Stimulated activated CD8-positive, alpha-beta memory T cell treated with anti-CD3 and anti-CD28 coated beads, Interleukin-15, amount 100 ng/mL, for 4 hours (primary cell): Measurements from ENCODE around the gene SLC2A5.

Source experiments
- DNase-seq, 2 donors: peaks; one replicate each; pipeline ENCODE4 v3.0.0-alpha.2; 2020; ENCODE audit warnings: low read depth in 2 of 2

Gene SLC2A5

DNA sequence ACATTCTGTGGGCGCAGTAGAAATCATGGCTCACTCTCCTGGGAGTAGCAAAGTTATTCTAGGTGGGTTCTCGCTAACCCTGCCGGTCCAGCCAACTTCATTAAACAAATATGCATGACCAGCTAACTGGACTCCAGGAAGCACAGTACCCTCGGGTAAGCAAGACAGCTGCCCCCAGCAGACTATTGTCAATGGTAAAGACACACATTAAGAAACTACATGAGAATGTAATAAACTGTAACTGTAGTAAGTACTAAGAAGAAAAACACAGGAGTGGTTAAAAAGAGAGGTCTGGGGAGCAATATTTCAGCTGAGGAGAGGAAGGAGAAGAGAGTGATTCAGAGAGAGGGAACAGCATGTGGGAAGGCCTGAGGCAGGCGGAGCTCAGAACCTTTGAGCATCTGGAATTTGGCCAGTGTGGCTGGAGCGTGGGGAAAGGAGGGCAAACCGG lies 7.4 kb downstream of the SLC2A5 start:
- no peak for DNase-seq

DNA sequence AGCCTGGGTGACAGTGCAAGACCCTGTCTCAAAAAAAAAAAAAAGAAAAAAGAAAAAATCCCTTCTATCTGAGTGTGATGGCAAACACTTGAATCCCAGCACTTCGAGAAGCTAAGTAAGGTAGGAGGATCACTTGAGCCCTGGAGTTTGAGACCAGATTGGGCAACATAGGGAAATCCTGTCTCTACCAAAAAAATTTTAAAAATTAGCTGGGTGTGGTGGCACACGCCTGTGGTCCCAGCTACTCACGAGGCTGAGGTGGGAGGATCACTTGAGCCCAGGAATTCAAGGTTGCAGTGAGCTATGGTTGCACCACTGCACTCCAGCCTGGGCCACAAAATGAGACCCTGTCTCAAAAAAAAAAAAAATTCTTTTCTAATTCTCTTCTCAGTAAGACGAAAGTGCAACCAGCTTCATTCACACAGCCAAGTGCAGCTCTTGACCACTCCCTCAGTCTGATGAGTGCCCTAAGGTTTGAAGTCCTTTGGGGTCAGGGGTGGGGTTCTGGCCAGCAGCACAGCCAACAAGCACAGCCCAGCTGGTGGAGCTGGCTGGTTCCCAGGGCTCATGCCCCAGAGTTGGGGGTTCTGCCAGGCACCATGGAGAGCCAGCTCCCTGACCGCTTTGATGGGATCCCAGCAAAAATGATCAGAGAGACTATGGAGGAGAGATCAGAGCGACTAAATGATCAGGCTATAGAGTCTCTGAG lies 8.0 kb downstream of the SLC2A5 start:
- no peak for DNase-seq

DNA sequence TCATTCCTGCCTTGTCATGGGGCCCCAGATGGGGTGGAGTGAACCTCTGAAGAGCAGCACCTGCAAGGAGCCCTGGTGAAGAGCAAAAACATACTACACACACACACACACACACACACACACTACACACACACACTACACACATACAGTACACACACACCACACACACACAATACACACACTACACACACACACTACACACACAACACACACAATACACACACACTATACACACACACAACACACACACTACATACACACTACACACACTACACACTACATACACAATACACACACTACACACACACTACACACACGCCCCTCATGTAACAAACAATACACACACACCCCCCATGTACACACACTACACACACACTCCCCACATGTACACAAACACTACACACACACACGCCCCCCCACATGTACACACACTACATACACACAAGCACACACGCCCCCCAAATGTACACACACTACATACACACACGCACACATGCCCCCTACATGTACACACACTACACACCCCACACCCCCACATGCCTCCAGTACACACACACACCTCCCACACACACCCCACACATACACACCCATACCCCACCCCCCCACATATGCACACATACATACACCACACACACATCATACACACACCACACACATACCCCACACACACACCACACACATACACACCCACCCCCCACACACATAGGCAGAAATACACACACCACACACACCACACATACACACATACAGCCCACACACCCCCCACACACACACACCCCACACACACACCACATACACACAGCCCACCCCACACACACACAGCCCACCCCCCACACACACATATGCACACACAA lies 9.3 kb downstream of the SLC2A5 start:
- no peak for DNase-seq

DNA sequence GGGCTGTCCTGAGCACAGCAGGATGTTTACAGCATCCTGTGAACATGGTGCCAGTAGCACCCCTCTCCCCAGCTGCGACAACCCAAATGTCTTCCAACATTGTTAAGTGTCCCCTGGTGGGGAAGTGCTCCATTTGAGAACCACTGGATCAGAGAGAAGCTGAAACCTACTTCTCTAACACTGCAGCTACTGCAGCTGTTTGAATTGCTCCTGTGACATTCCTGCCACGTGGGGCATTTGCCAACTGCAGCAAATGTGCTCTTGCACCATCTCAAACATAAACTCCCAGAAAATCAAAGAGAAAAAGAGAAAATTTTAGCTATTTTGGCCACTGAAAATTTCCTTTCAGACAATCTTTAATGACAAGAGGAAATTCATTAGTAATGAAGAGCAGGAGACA lies 11.0 kb downstream of the SLC2A5 start:
- no peak for DNase-seq

DNA sequence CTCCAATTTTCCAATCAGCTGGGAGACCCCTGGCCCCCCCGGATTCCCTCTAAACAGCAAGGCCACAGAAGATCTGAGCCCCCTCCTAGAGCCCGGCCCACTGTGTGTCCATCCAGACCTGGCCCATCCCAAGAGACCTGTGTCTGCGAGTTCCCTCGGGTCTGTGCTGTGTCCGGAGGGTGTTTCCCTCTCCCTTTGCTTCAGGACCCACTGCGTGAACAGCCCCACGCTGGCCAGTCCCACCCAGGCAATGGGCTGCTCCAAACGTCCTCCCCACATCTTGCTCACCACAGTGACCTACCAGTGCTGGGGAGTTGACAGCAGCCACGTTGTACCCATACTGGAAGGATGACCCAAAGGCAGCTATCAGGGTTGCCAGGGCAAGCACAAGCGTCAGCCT lies 11.6 kb downstream of the SLC2A5 start:
- no peak for DNase-seq

DNA sequence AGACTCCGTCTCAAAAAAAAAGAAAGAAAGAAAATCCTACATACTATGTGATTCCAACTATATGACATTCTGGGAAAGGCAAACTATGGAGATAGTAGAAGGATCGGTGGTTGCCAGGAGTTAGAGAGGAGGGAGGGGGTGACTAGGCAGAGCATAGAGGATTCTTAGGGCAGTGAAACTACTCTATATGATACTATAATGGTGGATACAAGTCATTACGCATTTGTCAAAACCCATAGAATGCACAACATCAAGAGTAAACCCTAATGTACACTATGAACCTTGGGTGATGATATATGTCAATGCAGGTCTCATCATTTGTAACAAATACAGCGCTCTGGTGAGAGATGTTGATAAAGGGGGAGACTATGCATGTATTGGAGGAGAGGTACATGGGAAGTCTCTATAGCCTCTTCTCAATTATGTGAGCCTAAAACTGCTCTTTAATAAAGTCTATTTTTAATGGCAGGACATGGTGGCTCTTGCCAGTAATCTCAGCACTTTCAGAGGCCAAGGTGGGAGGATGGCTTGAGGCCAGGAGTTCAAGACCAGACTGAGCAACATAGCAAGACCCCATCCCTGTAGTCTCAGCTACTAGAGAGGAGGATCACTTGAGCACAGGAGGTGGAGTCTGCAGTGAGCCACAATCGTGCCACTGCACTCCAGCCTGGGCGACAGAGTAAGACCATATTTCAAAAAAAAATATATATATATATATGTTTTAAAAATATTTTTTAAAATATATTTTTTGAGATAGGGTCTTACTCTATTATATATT lies 17.0 kb downstream of the SLC2A5 start:
- no peak for DNase-seq

DNA sequence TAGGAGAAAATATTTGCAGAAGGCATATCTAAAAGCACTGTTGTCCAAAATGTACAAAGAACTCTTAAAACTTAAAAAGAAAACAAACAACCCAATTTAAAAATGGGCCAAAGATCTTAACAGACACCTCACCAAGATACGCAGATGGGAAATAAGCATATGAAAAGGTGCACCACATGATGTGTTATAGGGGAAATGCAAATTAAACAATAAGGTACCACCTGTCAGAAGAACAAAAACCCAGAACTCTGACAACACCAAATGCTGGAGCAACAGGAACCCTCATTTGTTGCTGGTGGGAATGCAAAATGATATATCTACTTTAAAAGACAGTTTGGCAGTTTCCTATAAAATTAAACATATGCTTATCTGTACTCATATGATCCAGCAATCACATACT lies 18.1 kb downstream of the SLC2A5 start:
- DNase-seq = no peak

DNA sequence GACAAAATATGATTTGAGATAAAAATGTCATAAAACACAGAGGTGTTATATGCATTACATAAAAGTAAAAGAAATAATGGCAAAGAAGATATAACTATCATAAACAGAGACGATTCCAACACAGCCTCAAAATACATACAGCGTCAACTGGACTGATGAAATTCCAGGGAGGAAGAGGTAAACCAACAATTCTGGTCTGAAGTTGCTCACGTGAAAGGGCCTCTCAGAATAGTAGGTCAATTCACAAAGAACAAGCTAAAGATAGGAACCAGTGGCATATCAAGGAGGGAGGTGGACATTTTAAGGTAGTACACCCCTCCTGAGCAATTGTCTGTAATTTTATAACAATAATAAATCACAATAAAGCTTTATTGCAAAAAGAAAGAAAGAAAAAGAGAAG lies 18.6 kb downstream of the SLC2A5 start:
- no peak for DNase-seq

DNA sequence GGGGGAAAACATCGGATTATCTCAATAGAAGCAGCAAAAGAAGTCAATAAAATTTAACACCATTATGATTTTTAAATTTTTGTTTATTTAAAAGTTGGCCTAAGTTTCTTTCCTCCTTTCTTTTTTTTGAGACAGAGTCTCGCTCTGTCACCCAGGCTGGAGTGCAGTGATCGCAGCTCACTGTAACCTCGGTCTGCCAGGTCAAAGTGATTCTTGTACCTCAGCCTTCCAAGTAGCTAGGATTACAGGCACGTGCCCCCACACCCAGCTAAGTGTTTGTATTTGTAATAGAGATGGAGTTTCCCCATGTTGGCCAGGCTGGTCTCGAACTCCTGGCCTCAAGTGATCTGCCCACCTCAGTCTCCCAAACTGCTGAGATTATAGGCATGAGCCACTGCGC lies 20.9 kb downstream of the SLC2A5 start:
- DNase-seq = no peak

DNA sequence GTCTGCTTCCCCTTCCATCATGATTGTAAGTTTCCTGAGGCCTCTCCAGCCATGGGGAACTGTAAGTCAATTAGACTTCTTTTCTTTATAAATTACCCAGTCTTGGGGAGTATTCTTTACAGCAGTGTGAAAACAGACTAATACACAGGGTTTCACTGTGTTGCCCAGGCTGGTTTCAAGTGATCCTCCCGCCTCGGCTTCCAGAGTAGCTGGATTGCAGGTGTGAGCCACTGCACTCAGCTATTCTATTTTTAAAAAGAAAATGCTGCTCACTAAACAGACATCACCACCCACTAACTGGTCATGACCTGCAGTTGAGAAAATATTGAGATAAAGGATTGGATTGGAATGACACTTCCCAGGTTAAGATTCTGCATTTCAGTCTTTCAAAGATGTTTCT lies 22.4 kb downstream of the SLC2A5 start:
- no peak for DNase-seq

DNA sequence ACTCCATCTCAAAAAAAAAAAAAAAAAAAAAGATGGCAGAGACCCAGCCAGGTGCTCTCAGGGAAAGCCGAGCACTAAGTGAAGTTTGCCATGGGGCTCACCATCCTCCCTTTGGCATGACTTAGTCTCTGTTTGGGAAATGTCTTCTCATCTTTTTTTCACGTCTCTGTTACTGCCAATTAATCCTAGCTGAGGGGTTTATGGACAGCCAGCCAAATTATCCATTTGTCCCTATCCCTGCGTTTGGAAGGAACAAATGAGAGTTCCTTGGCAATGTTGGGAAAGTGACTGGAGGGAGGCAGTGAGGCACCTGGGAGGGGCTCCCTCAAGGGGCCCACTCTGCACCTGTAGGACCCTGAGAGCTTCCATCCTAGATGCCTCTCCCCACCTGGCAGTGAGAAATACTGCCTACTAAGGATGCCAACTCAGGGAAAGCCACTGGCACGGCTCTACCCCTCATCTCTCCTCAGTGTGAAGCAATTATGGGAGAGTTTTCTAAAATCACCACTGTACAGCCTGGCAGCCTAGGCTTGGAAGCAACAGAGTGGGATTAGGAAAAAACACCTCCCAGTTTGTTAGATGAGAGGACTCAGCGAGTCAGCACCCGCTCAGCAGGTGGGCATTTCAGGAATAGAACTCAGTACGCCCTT lies 23.4 kb downstream of the SLC2A5 start:
- no peak for DNase-seq

DNA sequence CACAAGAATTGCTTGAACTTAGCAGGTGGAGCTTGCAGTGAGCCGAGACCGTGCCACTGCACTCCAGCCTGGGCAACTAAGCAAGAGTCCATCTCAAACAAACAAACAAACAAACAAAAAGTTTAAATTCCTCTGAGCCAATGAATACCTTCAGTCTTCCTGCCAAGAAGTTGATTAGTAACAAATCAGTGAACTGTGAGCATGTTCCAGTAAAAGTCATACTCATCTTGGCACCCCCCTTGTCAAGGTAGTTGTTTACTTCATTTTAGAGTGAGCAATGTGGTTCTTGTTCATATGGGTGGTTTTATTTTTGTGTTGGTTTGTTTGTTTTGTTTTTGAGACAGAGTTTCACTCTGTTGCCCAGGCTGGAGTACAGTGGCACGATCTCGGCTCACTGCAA lies 25.2 kb downstream of the SLC2A5 start:
- no peak for DNase-seq

DNA sequence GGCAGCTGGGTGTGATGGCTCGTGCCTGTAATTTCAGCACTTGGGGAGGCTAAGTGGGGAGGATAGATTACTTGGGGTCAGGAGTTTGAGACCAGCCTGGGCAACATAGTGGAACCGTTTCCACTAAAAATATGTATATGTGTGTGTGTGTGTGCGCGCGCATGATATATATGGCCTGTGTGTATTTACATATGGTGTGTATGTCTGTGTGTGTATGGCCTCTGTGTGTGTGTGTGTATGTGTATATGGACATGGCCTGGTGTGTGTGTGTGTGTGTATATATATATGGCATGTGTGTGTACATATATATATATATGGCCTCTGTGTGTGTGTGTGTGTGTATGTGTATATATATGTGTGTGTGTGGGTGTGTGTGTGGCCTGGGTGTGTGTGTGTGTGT lies 27.2 kb downstream of the SLC2A5 start:
- no peak for DNase-seq

DNA sequence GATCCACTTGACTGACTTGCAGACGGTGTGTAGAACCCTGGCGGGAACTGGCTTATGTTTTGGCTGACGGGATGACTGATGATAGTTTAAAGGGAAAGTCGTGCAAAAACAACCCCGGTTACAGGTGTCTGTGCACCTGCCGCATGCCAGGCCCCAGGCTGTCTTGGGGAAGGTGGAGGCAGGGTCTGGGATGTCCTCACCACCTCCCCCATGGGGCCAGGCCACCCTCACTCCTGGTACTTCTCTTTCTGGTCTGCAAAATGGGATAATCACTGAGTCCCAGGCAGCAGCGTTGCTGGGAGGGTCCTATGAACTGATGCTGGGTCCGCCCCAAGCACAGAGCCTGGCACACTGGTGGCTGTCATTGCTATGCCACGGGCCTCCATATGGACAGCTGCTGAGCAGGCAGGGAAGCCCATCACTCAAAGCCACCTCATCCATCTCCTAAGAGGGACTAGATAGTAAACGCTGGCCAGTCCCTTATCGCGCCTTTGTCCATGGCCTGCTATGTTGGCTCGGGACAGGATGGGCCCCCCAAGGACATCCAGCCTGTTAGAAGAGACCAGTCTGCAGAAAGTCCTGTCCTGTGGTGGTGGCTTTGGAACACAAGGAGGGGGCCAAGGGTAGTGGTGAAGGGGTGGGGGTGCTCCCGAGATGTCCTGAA lies 28.2 kb downstream of the SLC2A5 start:
- DNase-seq = no peak

DNA sequence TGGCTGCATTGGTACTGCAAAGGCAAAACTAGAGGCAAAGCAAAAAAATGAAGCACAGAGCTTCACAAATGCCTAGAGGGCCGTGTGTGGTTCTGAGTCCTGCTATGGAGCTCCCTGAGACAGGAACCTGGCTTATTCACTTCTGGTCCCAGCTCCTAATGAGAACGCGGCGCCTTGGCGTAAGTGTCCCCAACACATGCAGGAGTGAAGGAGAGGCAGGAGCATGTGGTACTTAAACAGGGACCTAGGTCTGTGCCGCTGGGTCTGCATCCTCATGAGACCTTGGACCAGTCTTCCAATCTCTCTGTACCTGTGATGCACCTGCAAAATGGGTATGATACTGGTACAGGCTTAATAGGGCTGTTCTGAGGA lies 28.8 kb downstream of the SLC2A5 start:
- no peak for DNase-seq

DNA sequence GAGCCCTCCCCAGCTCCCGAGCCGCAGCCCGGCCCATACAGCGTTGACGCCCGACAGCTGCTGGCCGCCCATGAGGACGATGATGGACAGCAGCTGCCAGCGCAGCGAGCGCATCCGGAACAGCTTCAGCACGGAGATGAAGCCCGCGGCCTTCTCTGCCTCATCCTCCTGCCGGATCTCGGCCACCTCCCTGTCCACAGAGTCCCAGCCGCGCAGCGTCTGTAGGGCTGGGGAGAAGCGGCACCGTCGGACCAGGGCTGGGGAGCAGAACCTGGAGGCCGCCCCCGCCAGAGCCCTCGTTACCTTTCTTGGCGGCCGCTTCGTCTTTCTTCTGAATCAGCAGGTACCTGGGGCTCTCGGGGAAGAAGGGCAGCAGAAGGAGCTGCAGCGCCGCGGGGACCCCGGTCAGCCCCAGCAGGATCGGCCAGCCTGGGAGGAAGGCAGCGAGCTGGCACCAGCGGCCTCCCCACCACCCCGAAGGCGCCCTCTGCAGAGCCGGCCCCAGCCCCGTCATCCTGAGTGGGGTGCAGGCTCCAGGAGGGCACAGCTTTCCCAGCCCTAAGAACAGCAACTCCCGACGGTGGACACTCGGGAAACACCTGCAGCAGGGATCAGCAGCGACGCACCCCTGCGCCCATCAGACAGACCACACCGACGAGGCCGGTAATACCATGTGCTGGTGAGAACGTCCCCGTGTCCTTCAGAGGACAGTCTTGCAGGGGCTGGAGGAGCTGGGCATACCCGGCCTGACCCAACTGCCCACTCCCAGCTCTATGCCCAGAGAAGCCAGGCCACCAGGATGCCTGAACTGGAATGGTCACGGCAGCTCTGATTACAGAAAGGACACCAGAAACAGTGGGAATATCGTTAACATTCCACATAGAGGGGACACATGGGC lies 29.4 kb downstream of the SLC2A5 start:
- DNase-seq = no peak

DNA sequence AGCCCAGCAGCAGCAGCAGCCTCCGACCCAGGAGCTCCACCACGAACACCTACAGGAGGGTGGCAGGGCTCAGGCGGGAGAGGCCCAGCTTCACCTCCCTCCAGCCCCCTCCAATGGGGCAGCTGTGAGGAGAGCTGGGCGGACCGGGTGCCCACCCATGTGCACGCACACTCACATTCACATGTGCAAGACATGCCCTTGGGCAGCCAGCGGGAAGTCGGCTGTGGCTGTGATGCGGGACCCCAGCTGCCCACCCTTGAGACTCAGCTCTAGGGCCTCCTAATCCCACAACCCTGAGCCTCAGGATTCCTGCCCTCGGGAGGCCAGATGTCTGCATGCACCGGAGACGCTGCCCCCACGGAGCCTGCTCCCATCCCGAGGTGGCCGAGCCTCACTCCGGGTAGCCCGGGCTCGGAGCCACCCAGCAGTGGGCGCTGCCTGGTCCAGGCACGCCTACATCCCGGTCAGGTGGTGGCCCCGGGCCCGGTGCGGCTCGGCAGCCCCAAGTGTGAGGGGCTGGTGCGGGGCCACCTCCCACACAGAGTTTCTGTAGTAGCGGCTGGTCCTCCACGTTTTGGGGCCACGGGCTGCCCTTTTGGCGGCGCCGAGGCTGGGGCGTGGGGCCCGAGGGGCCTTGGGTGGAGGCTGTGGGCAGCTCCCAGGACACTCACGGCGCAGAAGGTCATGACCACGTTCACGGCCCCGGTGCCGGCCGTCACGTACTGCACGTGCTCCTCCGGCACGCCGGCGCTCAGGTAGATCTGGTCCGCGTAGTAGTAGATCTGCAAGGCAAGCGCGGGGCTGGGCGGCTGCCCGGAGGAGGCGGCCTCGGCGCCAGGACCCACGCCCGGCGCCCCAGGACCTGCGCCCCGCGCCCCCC lies 30.3 kb downstream of the SLC2A5 start:
- DNase-seq = no peak

DNA sequence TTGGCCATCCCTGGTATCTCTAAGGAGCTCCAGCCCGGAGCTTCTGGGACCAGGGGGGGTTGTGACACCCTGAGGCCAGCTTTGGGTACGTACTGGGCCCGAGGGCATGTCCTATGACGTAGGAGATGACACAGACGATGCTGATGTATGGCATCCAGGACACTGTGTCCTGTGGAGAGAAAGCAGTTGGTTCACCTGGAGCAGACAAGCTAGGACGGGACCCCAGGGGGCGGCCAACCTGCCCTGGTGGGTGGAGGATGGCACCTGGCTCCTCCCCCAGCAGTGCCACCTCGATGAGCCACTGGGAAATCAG lies 31.1 kb downstream of the SLC2A5 start:
- DNase-seq = no peak

DNA sequence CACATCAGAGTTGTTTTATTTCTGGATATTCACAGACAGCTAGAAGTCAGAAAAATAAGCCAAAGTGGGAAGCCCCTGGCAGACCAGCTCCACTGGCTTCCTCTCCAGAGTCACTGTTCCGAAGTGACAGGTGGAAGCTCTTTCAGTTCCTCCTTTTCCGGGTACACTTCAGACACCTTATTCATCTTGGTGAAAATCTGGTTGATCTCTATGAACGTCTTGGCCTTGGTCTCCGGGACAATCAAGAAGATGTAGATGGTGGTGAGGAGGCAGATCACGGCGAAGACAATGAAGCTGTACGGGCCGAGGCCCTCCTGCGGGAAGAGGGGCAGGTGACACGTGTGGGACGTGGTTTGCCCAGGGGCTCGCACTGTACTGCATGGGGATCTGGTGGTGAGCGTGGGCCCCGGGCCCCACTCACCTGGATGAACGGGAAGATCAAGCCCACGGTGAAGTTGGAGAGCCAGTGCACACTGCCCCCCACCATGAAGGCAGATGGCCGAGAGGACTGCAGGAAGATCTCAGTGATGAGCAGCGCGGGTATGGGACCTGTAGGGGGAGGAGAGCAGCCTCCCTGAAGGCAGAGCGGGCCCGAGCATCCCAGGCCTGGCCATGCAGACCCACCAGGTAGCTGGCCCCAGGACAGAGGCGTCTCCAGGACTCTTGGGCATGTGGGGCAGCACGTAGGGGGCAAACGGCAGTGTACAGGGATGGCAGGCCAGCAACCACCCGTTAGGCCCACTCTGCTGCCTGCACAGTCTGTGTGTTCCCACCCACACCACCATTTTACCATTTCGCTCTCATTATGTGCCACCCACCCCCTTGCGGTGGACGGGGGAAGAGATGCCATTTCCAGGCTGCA lies 31.7 kb downstream of the SLC2A5 start:
- DNase-seq = no peak
